HUDEP-2 (cell line): ENCODE measurements around the gene CEP70.
"Not testable (repeated sequence)": the region's sequence is repeated elsewhere in the genome, so short reads cannot be mapped to it uniquely, and the experiment has no call there.

Experiments used
- DNase-seq, 76 experiments: peaks; one replicate each; lab custom pipeline; 2025; ENCODE audit not compliant: unreplicated experiment in 76 of 76; lab: John Stamatoyannopoulos, UW

CEP70 gene

GRCh38 chr3:138456961-138457862, 136.8 kb downstream of the CEP70 start:
- no peak for DNase-seq

DNA sequence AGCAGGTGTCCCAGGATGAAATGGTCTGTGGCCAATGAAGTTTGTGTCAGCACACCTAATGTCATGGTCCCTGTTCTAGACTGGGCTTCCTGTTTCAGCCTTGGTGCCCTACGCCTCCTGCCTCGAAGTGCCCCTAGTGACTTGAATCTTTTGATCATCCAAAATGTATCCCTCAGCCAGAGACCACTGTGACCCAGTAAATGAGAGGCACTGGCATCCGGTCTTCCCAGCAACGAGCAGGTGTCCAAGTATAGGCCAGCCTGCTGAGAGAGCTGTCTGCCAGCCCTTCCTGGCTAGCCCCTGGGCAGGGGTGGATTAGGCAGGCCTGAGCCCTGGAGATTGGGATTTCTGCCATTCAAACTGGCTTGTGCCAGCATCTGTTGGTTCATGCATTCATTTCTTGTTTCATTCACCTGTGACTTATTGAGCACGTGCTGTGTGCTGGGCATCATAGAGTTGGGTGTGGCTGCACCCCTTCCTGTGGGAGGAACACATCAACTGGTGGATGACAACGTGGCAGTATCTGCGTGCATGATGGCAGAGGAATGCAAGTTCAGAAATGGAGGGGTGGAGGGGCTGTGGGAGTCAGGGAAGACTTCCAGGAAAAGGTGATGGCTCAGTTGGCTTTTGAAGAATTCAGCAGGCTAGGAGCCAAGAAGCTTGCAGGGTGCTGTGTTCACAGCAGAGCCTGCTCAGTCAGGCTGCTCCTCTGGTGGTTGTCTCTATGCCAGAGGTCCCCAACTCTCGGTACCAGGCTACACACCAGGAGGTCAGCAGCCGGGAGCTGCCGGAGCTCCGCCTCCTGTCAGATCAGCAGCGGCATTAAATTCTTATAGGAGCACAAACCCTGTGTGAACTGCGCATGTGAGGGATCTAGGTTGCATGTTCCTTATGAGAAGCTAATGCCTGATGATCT, 138.0 kb downstream of the CEP70 start:
- no peak for DNase-seq

- not testable (repeated sequence) for DNase-seq
Measured at GRCh38 chr3:138453940-138454339, 140.1 kb downstream of the CEP70 start.

DNA sequence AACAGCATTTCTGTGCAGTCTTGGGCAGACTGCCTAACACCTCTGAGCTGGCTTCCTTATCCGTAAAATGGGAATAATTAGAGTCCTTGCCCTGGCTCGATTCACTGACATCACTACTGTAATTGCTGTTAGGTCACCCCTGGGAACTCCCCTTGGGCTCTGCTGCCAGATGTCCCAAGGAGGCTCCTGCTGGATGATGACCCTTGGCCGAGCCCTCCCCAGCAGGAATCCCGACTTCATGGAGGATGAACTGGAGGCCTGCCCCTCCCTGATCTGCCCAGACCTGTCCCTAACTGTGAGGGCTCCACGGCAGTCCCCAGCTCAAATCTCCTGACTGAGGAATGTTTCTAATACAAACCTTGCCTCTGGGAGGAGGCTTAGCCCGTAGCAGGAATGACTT, 141.6 kb downstream of the CEP70 start:
- DNase-seq, result no peak

DNA sequence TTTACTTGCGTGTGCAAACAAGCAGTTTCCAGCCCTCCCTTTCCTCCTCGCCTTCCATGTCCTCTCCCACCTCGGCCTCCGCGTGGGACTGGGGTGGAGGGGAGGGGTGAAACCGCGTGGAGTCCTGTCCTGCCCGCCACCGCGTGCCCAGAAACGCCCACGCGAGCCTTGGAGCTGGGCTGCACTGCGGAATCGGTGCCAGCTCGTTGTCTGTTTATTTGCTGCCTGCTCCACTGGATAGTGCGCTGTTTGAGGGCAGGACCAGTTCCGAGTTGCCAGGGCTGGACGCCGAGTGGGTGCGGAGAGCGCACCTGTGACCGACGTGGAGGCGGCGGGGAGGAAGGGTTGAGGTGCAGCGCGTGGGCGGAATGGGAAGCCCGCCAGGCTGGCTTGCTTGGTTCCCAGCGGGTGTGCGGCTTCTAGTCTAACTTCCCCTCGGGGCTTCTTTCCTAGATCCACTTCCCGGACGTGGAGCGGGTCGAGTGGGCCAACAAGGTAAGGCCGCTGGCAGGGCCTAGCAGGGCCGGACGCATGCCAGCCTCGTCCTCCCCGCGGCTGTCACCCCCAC, 142.4 kb downstream of the CEP70 start:
- no peak for DNase-seq

DNA sequence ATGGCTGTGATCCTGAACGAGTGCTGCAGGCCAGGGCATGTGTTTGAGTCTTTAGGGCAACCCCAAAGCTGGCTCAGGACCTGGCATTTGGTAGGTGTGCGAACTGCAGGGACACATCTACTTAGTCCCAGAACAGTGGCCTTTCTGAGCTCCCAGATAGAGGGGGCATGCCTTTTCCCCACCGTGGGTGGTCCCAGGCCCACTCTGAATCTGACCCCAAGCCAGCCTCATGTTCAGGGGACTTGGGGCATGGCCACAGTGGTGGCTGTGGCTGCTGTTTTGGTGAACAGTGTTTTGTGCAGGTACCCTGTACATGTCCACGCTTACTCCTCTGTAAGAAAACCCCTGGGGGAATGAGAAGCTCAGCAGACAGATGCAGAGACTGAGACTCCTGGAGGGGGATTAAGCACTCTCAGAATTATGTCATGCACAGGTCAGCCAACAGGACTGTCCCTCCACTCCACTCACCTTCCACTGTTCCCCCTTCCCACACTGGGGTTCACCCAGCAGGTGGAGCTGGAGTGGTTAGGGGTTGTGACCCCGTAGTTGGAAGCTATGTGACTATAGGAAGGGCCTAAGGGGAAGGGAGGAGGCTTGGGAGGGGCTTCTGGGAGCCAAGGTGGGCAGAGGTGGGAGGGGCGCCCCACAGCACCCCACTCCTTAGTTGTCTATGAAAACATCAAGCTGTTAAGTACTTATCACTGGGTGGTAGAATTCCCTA, 143.2 kb downstream of the CEP70 start:
- DNase-seq, result no peak

- DNase-seq, result no peak
Measured at GRCh38 chr3:138450181-138450580, 143.9 kb downstream of the CEP70 start.

- no peak for DNase-seq
Measured at GRCh38 chr3:138449490-138449889, 144.6 kb downstream of the CEP70 start.

DNA sequence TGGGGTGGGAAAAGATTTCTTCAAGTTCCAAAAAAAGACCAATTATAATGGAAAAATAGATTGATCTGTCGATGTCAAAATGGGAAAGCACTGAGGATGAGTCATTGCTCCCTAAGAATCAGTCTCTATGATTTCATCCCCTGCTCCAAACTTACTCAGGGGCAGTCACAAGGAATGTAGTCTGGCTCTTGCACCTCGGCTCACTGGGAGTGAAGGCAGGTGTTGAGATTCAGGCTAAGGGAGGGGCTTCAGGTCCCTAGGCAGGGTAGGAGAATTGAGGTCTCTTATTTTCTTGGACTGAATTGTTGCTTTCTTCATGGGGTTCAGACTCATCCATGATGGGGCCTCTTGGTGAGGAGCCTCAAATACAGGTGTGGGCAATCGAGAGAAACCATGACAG, 145.4 kb downstream of the CEP70 start:
- DNase-seq, result no peak

- DNase-seq, result no peak
Measured at GRCh38 chr3:138445654-138446053, 148.4 kb downstream of the CEP70 start.

- DNase-seq, result no peak
Measured at GRCh38 chr3:138445236-138445635, 148.8 kb downstream of the CEP70 start.
